RCC 7860 (cell line): ENCODE measurements around the gene GPC3.

ENCODE experiments used
- DNase-seq: peaks from one replicate; pipeline ENCODE4 v3.0.0-alpha.2; 2015; ENCODE audit warnings: low spot score
- FAIRE-seq: peaks from 2 replicates; lab custom pipeline; 2012; peaks lifted over from hg19 to GRCh38; lab: Jason Lieb, UNC

Gene GPC3

DNA sequence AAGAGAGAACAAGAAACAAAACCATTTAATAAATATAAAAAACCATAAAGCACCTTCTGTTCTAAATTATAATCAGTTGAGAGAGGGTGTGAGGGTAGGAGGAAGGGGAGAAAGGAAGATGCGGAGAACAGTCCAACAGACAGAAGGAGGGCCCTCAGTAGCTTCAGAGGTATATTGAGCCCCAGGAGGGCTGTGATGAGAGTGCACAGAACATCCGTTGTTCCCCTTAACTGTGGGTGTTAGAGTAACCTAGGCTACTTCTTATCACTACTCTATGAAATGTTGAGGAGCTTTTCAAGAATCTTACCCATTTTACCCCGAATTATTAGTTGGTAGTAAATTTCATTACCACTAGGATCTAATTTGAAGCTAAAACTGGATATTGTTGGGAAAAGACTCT, 13.8 kb downstream of the GPC3 start:
- FAIRE-seq (no peak), DNase-seq (no peak)

DNA sequence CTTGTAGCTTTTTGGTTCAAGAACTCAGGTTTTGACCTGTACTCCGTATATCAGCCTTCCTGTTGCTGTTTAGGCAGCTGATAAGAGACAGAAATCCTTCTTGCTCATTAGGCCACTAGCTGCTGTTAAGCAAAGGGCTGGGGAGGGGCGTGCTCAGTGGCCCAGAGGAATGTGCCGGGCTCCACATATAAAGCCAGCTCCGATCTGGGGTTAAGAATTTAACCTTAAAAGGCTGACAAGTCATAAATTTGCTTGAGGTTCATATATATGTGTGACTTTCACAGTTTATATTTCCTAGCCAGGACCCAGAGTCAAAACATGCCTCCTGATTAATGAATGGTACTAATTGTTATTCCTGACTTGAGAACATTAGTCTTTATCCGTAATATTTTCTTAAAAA, 15.3 kb downstream of the GPC3 start:
- no peak for DNase-seq
- FAIRE-seq = no peak

DNA sequence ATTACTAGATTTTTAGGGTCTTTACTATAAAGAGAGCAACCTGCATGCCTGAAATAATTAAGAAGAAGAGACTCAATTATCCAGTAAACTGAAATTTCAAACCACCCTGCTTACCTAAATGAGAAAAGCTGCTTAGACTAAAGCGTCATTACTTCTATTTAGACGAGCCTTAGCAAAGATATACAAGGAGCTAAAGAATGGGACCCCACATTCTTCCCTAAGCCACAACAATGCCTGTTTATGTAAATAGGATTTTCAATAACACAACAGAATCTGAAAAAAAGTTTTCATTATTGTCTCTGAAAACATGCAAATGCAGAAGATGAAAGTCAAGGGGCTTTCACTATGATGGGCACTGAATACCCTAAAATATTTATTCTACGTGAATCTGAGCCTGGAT, 16.2 kb downstream of the GPC3 start:
- DNase-seq (no peak), FAIRE-seq (no peak)

DNA sequence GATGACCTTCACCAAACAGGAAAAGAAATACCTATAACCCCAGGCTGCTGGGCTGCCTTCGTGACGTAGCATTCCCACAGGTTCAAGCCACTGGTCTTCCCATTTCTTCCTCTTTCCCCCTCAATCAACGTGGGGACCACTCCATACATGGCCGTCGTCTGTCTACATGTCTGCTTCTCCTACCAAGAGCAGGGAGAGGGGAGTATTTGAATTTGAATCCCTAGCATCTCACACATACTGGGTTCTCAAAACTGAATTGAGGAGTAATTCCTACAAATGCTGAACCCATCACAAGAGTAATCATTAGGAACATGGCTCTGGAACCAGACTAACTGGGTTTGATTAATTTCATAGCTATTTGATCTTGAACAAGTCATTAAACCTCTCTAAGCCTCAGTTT, 17.3 kb downstream of the GPC3 start:
- no peak for FAIRE-seq
- DNase-seq = no peak

DNA sequence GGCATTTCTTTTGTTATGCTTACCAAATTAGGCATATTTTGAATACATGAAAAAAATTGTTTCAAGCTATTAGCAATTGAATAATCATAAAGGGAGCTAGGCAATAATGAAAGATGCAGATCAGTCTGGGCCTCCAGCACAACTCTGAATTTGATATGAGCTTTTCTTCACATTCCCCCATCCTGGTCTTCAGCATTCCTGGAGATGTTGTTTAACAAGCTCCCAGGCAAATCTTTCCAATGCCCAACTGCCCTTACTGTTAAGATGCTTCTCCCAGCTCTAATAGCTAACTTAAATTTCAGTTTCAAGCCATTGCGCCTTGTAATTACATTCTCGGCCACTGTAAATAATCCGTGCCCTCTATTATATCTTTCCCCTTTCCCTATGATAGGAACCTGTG, 19.2 kb downstream of the GPC3 start:
- FAIRE-seq = no peak
- DNase-seq = no peak

DNA sequence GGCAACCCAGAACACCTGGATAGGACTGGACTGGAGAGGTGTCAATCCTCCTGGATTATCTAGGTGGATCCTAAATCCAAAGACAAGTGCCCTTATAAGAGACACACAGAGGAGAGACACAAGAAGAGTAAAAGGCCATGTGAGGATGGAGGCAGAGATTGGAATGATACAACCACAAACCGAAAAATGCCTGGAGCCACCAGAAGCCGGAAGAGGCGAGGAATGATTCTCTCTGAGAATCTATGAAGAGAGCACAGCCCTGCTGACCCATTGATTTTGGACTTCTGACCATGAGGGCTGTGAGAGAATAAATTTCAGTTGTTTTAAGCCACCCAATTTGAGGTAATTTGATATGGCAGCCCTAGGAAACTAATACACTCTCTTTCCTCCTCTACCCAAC, 20.1 kb downstream of the GPC3 start:
- FAIRE-seq (no peak), DNase-seq (no peak)

DNA sequence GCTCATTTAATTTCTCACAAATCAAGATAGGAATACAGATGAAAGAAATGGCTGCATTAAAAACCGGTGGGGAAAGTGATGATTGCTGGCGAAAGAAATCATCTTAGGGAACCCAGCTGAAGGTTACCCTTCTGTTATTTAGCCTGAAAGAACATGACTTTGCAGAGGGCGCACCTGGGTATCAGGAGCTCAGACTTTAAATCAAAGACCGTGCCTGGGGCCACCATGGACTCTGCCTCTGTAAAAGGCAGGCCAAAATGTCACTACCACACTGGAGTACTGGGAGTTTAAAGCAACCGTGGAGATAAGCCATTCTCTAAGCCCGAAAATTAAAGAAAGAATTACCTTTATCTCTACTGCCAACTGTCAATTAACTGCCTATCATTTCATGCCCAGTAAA, 24.3 kb downstream of the GPC3 start:
- FAIRE-seq (no peak), DNase-seq (no peak)

DNA sequence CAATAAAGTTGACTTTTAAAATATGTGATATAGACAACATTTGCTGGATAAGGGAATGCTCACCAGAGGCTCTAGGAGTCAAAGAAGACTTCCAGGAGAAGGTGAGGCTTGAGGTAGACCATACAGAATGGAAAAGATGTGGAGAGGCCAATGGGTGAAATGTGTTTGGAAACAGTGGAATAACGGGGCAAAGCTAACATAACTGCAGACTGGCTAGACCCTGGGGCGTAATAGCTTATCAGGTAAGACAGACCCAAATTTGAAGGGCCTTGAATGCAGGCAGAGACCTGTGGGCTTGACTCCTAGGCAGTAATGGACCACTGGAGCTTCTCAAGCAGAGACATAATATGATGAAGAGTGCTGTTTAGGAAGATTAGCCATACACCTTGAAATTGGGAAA, 25.4 kb downstream of the GPC3 start:
- FAIRE-seq (no peak), DNase-seq (no peak)

DNA sequence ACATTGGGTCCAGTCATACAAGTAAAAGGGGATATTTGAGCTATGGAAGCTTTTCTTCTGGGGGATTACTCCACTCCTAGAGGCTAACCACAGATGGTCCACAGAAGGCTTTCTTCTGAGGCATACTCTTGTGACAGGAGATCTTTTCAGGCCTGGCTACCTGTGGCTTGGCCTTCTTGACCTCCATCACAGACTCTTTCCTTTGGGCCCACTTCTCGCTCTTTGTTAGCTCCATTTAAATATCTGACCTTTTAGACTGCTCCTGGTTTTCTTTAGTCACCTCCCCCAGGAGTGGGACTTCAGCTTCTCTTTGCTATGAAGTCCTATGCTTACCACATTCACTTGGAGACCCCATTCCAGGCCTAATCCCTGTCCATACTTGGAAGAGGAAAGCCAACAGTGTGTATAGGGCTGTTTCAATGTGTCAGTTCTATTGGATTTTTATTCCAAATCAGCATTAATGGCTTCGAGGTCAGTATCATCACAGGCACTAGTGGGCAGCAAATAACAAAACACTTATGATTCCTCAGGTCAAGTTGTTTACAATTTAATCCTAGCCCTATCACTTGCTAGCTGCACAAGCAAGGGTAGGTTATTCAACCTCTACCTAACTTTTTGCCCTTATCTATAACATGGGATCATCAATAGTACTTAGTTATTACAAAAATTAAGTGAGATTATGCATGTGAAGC, 26.3 kb downstream of the GPC3 start:
- FAIRE-seq (no peak), DNase-seq (no peak)

DNA sequence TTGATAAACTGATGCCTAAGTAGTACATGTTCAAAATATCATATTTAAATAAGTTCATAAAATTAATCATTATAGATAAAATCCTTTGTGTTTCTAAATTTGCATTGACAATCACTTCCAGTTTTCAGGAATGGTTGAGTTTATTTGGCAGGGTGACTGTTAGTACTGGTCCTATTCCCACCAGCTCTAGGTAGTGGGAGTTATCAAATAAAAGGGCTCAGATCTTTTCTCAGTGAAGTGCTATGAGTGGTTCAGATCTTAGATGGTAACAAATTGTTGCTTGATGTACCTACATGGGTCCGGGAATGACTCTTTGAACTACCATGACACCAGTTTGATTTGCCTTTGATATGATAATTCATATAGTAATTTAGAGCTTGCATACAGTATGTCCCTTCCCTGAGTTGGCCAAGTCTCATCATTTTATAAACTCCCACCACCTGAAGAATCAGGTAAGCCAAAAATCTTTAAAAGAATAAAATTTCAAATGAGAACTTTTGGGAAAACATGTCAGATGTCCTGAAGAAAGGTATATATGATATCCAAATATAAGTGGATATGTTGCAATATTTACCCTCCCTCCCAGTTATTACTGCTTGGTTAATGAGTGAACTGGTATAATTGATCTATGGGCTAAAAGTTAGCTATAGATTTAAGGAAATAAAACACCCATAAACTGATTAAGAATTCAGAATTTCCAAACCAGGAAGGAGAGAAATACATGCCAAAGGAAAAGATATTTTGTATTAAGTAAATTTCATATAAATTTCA, 28.6 kb downstream of the GPC3 start:
- DNase-seq (no peak), FAIRE-seq (no peak)

DNA sequence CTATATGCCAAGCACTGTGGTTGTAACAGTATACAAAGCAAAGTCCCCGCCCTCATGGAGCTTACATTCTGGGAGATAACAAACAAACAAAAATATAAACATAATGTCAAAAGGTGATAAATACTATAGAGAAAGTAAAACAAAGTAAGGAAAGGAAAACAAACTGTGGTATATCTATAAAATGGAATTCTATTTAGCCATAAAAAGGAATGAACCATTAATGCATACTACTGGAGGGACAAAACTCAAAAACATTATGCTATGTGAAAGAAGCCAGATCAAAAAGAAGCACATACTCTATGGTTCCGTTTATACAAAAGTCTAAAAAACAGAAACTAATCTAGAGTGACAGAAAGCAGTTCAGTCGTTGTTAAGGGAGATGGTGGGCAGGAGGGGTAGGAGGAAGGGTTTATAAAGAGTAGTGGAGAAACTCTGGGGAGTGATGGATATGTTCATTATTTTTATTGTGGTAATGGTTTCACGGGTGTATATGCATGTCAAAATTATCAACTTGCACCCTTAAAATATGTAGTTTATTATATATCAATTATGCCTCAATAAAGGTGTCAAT, 31.5 kb downstream of the GPC3 start:
- no peak for FAIRE-seq

DNA sequence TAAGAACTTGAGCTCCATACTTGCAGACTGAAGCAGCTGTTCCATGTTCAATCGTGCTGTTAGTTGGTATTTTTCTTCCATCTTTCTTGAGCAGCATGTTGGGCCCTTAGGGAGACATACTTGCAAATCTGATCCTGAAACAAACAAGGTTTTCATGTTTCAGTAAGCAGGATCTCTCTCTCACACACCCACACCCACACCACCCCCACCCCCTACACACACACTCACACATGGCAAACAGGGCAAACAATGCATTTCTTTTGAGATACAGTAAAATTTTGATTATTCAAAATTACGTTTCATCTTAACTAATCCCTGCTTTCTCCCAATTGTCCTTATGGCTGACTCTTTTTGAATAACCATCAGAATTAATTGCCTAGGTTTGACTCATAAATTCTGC, 32.3 kb downstream of the GPC3 start:
- FAIRE-seq (no peak), DNase-seq (no peak)

More for the DNA sequence above, 31.5 kb downstream of the GPC3 start:
- no peak for DNase-seq

DNA sequence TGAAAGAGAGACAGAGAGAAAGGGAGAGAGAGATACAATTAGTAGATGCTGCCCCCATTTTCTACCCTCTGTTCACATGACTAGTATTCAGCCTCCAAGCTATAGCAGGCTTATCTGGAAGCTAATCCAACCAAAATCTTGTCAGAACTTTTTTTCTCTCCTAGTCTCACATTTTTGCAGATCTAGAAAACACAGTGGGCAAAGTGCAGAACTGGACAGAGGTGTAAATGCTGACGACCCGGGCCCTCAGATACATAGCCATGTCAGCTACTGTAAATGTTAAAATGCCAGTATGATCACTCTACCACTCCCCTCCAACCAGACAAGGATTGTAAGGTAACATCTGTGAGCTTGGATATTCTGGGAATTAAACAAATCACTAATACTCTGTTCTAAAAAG, 34.3 kb downstream of the GPC3 start:
- FAIRE-seq (no peak), DNase-seq (no peak)

DNA sequence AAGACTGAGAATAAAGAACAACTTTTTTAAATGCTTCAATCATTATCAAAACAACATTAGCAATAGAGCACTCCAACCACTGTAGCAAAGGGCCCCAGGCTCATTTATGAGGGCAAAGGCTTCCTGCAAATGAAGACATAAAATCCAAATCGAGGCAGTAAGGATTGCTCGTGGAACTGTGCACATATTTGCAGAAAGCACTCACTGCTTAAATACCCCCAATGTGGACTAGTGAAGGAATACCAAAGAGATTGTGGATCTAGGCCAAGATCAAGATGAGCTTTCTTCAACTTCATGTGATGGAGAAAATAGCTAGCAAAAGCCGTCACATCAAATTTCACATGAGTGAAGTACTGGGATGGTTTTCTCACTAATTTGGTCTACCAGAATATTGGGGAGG, 35.2 kb downstream of the GPC3 start:
- DNase-seq (no peak), FAIRE-seq (no peak)

DNA sequence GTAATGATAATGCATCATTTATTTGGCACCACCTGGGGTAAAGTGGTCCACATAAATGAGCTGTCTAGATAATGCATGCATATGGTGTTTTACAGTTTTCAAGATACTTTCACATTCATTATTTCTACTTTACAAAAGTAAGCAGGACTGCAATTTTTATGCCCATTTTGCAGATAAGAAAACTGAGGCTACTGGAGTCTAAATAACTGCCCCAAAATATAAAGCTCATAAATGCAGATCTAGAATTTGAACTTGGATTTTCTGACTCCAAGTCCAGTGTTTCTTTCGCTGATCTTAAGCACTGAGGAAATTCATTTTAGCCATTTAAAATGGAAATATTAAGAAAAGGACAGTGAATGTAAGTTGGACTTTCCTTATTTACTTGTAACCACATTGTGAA, 36.5 kb downstream of the GPC3 start:
- DNase-seq = no peak

DNA sequence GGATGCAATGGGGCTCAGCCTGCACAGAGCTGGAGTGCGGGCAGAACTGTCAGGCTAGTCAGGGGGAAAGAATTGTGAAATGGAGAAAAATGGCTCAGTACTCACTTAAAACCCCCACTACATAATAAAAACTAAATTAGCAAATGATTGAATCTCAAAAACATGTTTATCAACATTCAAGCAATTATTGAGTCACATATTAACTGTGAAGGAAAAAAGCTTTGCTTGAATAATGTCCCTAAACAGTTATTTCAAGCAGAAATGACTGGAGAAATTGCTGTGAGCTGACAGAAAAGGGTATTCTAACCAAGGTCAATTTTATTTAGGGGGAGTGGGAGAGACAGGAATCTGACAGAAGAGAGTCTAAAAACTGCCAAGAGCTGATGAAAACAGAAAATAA, 37.4 kb downstream of the GPC3 start:
- no peak for FAIRE-seq

More for the DNA sequence above, 36.5 kb downstream of the GPC3 start:
- no peak for FAIRE-seq

DNA sequence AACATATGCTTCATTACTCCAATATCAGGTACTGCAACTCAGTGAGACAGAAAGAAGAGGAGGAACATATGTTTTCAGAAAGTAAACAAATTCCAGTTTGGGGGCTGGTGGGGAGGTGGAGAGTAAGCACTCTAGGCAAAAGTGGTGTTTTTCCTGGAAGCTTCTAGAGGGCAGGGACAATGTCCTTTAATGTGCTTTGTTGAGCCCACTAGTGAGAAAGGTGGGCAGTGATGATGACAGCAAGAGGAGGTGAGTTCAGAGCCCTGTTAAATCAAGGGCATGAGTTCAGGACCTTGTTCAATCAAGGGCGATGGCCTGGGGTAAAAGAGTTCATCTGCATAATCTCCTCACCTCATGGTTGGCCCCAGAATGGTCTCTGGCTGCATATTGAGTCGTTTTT, 38.4 kb downstream of the GPC3 start:
- DNase-seq (no peak), FAIRE-seq (no peak)

More for the DNA sequence above, 37.4 kb downstream of the GPC3 start:
- no peak for DNase-seq

DNA sequence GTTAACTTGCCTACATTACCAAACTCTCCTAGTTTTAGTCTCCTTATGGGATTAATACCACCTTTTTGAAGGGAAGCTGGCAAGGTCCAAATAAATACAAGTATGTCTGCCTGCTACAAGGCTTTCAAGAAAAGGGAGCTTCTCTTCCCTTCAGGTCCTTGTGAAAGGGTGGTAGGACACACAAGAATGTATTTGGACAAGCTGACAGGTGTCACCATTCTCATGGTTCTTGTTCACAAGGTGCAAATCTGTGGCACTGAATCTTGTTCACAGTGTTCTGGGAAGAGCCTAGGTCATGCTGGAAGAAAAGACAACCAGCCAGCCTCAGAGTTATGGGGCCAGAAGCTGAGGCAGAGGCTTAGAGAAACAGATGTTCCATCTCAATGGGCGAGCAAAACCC, 41.9 kb downstream of the GPC3 start:
- no peak for FAIRE-seq

DNA sequence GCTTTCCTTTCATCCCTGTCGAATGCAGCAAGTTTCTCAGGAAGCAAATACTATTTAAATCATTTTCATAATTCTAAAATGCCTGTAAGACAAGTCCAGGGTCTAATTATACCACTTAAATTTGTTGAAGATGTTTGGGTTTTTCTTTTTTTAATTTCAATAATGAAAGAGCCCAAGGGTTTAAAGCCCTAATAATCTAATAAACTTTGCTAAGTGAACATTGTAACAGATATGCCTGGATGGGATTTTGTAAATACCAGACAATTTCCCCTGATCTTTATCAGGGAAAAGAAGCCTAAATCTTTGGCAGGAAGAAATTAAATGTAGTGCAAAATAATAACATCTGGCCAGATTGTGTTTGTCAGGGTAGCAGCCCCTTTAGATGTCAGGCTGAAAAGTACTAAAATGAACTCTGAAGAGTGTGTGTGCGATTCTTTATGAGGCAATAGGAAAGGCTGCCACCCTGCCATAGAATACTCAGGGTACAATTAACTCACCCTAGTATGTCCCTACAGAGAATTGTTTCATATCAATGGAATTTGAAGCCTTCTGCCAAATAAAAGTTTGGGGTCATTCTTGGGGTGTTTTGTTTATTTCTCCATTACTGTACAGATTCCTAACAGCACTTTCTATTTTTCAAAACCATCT, 45.6 kb downstream of the GPC3 start:
- DNase-seq (no peak), FAIRE-seq (no peak)

More for the DNA sequence above, 41.9 kb downstream of the GPC3 start:
- DNase-seq = no peak

DNA sequence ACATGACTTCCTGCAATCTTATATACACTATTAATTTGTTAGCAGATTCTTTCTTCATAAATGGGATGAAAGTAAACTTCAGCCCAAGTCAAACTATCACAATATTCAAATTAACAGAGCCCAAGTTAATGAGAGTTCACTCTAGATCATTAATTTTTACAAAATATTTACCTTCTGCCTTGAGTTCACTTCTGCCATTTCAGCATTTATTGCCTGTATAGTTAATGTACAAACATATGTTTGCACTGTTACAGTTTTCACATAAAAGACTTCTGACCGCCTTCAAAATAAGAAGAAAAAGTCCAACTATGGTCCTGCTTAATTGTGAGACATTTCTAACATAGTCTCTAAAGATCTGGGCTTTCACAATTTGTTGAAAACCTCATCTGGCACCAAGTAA, 46.9 kb downstream of the GPC3 start:
- no peak for FAIRE-seq
- no peak for DNase-seq

DNA sequence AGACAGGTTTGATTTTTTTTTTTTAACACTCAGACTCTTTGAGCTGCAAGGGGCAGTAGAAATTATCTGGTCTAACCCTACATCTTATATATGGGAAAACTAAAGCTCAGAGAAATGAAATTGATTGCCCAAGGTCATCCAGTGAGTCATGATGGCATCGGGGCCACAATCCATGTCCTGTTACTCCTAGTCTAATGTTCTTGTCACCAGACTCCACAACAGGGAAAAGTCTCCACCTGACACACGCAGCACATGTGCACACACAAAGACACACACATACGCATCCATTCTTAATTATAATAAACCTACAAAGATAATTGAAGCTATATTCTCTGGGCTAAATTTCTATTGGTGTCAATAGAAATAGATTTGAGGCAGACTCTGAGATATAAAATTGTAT, 48.4 kb downstream of the GPC3 start:
- no peak for FAIRE-seq
- DNase-seq = no peak

DNA sequence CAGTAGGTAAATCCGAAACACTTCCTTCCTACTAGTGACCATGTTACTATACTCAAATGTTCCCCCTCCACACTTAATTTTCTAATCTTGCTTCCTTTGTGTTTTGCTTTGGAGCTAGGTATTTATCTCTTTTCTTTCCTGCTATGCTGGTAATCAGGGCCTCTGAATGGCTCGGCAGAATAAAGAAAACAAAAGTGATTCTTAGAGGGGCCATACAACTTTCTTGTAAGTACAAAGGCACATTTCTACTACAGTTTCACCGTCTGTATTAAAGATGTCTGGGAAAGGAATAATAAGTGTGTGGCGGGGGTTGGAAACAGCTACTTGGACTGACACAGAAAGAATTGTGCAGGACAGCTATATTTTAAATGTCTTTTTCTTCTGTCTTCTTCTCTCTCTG, 50.3 kb downstream of the GPC3 start:
- FAIRE-seq = no peak
- DNase-seq = no peak
